Fibroblast of upper back skin (primary cell): Measurements from ENCODE around the gene CTNNA3.
"Not testable (repeated sequence)": the region's sequence is repeated elsewhere in the genome, so short reads cannot be mapped to it uniquely, and the experiment has no call there.

Source experiments
- DNase-seq: peaks from one replicate; pipeline ENCODE4 v3.0.0-alpha.2; 2013

The CTNNA3 gene

GRCh38 chr10:66505003-66505657 lies 1190.9 kb downstream of the CTNNA3 start:
- peak; percentile 34 for DNase-seq

GRCh38 chr10:66501356-66501755 lies 1194.6 kb downstream of the CTNNA3 start:
- no peak for DNase-seq

DNA sequence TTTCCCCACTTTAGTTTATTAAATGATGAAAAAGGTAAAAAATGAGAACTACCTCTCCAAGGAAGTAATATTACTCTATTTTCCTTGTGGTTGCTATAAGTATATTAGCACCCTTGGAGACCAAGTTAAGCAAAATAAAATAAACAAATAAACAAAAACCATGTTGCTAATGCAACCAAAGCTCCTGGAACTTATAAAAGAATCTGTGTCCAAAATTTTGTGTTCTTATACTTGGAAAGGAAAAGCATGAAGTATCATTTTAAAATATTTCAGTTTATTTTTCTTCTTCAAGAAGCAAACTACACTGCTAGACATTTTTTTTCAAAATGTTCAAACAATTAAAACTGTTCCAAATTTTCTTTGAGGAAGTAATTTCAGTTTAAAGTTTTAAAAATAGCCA lies 1212.0 kb downstream of the CTNNA3 start:
- DNase-seq: no peak

DNA sequence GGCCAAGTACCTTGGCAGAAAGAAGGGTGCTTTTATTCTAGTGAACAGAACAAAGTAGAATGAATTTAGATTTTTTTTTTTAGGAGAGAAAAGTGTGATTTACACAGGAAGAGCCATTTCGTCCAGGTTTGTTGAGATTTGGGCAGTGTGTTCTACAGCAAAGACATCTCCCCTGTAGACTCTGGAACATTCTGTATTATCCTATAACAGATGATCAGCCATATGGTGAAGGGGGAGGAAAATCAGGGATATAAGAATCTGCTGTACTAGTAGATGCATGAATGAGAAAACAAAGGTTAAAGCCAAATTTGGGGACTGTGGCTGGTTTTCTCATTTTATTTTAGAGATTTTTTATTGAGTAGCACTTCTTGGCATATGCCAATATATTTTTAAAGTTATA lies 1223.8 kb downstream of the CTNNA3 start:
- no peak for DNase-seq

DNA sequence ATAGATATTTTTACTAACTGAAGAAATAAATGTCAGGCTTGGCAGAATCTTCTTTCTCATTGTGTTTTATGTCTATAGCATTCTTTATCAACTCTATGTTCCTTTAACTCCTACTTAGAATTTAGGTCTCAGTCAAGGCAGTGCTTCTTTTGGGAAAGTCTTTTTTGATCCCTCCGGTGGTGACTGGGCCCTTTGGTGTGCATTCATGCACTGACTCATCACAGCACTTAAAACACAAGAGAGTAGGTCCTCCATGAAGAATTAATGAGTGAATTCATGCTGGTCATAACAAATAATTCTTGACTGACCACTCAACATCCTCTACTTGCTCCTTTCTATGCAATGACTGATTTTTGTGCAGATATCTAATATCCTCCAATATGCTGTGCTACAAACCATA lies 1229.0 kb downstream of the CTNNA3 start:
- DNase-seq: no peak

DNA sequence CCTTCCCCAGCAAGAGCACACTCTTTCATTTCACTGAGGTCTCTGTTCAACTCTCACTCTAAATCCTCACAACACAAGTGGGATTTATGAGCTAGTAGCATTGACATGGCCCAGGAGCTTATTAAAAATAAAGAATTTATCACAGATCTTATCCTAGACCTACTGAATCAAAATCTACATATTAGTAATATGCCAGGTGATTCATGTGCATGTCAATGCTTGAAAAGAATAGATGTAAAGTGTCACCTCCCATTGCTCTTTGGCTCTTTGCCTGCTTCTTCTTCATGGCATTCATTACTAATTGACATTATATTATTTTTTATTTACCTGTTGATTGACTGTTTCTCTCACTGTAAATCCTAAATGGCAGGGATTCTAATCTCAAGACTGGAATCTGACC lies 1229.4 kb downstream of the CTNNA3 start:
- no peak for DNase-seq

DNA sequence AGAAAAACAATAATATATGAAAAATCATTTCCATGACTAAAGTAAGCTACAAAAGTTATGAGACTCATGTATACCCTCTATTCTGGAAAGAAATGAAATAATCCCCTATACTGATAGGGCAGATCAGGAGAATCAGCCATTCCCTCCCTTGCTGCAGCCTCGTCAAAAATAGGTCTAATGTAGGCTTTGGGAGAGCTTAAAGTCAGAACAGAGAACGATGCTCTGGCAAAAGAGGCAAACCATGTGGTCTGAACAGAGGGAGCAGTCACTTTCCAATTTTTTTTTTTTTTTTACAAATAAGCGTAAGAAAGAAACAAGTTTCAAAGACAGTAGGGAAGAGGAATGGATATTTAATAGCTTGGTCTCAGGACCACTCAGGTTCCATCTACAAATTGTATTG lies 1232.4 kb downstream of the CTNNA3 start:
- no peak for DNase-seq

DNA sequence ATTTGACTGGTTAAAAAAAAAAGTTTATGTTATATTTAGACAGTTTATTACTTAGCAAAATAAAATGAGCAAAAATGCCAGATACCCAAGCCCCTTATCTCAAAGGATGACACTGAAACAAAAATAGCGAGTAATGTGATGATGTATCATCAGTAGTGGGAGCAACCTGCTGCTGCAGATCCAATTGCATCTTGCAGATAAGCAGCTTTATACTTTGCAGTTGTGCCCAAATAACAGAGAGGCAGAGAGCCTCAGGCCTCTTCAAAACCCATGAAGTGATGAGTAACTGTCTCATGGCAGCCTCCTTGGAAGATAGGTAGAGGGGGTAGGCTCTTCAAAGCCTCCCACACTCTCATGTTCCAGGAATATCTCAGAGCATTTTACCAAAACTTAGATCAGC lies 1238.4 kb downstream of the CTNNA3 start:
- no peak for DNase-seq

DNA sequence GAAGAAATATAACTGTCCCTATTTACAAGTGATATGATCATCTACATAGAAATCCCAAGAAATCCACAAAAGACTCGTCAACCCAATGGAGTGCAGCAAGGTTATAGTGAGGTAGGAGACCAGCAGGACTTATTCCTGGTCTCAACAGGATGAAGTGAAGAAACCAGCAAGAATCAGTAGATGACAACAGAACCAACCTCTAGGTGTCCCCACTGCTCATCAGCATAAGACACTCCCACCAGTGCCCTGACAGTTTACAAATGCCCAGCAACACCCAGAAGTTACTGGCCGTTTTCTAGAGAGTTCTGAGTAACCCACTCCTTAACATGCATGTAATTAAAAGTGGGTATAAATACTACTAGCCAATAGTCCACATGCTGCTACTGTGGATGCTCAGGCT lies 1240.7 kb downstream of the CTNNA3 start:
- DNase-seq: peak; percentile 1

- DNase-seq: no peak
Measured at GRCh38 chr10:66440568-66440967, 1255.4 kb downstream of the CTNNA3 start.

DNA sequence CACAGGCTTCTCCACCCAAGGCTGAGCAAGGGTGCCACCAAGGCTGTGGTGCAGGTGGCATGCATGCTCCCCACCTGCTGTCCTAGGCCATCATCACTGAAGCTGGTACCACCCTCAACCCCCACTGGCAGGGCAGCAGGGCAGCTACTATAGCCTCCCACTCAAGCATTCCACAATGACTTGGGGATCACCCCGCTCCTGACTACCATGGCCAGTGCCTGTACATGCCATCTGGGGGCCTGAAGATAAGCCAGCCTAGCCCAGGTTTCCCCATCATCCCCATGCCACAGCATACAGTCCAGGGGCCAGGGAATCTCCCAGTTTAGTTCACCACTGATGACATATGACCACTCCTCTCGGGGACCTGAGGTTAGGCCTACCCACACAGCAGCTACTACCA lies 1281.1 kb downstream of the CTNNA3 start:
- DNase-seq: no peak

GRCh38 chr10:66405566-66405965 lies 1290.4 kb downstream of the CTNNA3 start:
- no peak for DNase-seq

DNA sequence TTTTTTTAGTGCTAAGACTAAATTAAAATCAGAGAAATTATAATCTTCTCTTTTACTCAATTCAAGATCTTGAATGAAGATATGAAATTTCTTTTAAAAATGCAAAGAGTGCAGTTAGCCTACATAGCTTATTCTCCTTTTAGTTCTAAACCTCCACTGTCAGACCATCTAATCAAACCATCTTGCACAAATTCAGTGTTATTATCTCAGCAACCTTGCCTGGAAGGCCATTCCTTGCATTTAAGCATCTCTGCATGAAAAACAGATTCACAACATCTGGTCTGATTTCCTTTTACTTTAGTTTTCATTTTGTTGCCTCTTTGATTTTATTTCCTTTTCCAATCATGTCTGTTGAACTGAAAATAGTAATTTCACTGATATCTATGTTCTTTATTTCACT lies 1297.3 kb downstream of the CTNNA3 start:
- no peak for DNase-seq

- no peak for DNase-seq
Measured at GRCh38 chr10:66394342-66395063, 1301.5 kb downstream of the CTNNA3 start.

DNA sequence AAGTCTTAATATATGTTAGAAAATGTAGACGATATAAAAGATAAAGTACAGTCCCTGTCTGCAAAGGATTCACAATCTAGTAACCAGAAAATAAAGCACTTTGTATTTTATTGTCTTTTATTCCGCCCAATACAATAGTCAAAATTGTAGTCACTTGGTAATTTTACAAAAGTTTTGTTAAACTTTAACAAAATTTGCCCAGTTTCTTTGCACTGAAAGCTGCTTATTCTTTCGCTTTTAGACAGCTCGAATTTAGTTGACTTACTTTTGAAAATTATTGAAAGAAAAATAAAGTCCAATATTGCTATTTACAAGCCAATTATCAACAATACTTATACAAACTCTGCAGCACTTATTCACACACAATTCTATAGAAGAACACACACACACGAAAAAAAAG lies 1305.1 kb downstream of the CTNNA3 start:
- DNase-seq: no peak

- DNase-seq: no peak
Measured at GRCh38 chr10:66381045-66381444, 1315.0 kb downstream of the CTNNA3 start.

- DNase-seq: peak; percentile 67
Measured at GRCh38 chr10:66378117-66378876, 1317.7 kb downstream of the CTNNA3 start.

GRCh38 chr10:66368146-66368545 lies 1327.8 kb downstream of the CTNNA3 start:
- DNase-seq: no peak

DNA sequence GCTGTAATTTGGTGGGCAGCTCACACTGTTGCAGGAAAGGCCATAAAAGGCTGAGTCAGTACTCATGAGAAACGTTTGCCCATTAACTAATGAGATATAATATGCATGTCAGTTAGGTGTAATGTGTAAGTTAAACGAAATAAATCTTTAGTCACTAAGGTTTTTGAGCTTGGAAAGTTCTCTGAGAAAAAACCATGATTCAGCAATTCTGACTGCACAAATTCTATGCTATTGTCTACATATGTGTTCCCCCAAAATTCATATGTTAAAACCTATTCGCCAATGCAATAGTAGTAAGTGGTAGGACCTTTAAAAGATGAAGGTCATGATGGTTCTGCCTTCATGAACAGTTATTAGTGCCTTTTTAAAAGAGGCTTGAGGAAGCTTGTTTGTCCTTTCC lies 1329.8 kb downstream of the CTNNA3 start:
- DNase-seq: no peak

DNA sequence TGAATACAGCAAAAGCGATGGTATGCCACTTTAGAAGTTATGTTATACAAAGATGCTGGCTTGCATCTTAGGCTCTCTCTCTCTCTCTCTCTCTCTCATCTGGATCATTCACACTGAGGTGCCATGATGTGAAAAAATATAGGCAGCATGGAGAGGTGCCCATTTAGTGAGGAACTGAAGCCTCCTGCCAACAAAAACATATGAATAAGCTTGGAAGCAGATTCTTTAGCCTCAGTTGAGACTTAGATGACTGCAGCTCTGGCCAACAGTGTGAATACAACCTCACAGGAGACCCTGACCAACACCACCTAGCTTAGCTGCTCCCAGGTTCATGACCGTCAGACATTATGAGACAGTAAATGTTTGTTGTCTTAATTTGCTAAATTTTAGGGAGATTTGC lies 1330.3 kb downstream of the CTNNA3 start:
- DNase-seq: peak; percentile 3

GRCh38 chr10:66362522-66362921 lies 1333.5 kb downstream of the CTNNA3 start:
- no peak for DNase-seq

DNA sequence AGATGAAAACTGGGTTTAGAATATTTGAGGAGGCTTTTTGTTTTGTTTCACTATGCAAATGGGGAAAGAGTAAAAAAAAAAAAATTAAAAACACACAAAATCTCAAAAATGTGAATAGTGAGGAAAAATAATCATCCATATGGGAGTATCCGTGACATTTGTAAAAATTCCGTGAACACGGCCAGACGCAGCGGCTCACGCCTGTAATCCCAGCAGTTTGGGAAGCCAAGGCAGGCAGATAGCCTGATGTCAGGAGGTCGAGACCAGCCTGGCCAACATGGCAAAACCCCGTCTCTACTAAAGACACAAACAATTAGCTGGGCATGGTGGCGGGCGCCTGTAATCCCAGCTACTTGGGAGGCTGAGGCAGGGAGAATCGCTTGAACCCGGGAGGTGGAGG lies 1342.2 kb downstream of the CTNNA3 start:
- not testable (repeated sequence) for DNase-seq

- no peak for DNase-seq
Measured at GRCh38 chr10:66353422-66353821, 1342.6 kb downstream of the CTNNA3 start.
